Osteoblast (primary cell): ENCODE measurements around the gene ZFYVE9. TPM values are rescaled to one million over a fixed set of nuclear protein-coding genes. Genes with fewer than 3 reads are reported as not detected.
"Not testable (repeated sequence)": the region's sequence is repeated elsewhere in the genome, so short reads cannot be mapped to it uniquely, and the experiment has no call there.

Source experiments
- DNase-seq: peaks from one replicate; pipeline ENCODE4 v3.0.0; 2011; ENCODE audit warnings: low spot score, mixed read lengths; ENCODE audit not compliant: insufficient read length; ENCODE audit errors: missing footprints
- H2AFZ ChIP-seq: 2 replicates; pipeline ENCODE4 v1.6.0; 2011; ENCODE audit warnings: mild to moderate bottlenecking, low read length
- H3K27ac ChIP-seq: 2 replicates; pipeline ENCODE4 v1.5.1; 2011; ENCODE audit warnings: mild to moderate bottlenecking, low read depth, low read length, moderate library complexity
- H3K27me3 ChIP-seq: 2 replicates; pipeline ENCODE4 v1.6.0; 2012; ENCODE audit warnings: mild to moderate bottlenecking, control low read depth, inconsistent platforms, low read length, moderate library complexity; ENCODE audit not compliant: insufficient read depth
- H3K36me3 ChIP-seq: 2 replicates; pipeline ENCODE4 v1.5.1; 2011; ENCODE audit warnings: mild to moderate bottlenecking, low read length, control low read depth, moderate library complexity; ENCODE audit not compliant: insufficient read depth
- H3K4me1 ChIP-seq: 2 replicates; pipeline ENCODE4 v1.5.1; 2011; ENCODE audit warnings: mild to moderate bottlenecking, low read length, control low read depth, moderate library complexity; ENCODE audit not compliant: insufficient read depth
- H3K4me2 ChIP-seq: 2 replicates; pipeline ENCODE4 v1.6.0; 2011; ENCODE audit warnings: mild to moderate bottlenecking, low read length; ENCODE audit not compliant: insufficient read depth
- H3K4me3 ChIP-seq: fragments of 200-600 bp; sonication (generic); 3 replicates; pipeline ENCODE4 v1.5.1; 2012; ENCODE audit warnings: mild to moderate bottlenecking, low read length, inconsistent platforms; ENCODE audit not compliant: insufficient read depth
- H3K79me2 ChIP-seq: 2 replicates; pipeline ENCODE4 v1.6.0; 2012; ENCODE audit warnings: mild to moderate bottlenecking, low read length, control low read depth, inconsistent platforms; ENCODE audit not compliant: insufficient read depth
- H3K9me3 ChIP-seq: 2 replicates; pipeline ENCODE4 v1.5.1; 2011; ENCODE audit warnings: low read depth, low read length, control low read depth
- H4K20me1 ChIP-seq: 2 replicates; pipeline ENCODE4 v1.6.0; 2012; ENCODE audit warnings: mild to moderate bottlenecking, low read length, control low read depth; ENCODE audit not compliant: insufficient read depth
- CTCF ChIP-seq: IDR thresholded peaks from 2 replicates; pipeline ENCODE4 v1.5.1; 2011; ENCODE audit warnings: mild to moderate bottlenecking, low read depth, low read length, moderate library complexity; ENCODE audit errors: extremely low read depth
- total RNA-seq: library from RNA; depleted of rRNA; stranded (reverse); fragments of >200 nt; gene quantifications from 2 replicates; pipeline ENCODE4 v1.2.3, GENCODE V29; 2012

The ZFYVE9 gene
- total RNA-seq, 1 donor: 38.0 TPM

GRCh38 chr1:52367272-52367671, 225.4 kb downstream of the ZFYVE9 start:
- peaks cover 12% of the 10 kb centered on the region for H3K36me3 ChIP-seq
- no peak overlapping the region for H3K4me3 ChIP-seq
- no peaks in the 10 kb centered on the region for H3K27me3 ChIP-seq
- no peak for DNase-seq
- H3K4me2 ChIP-seq: no peak overlapping the region
- no peaks in the 10 kb centered on the region for H3K9me3 ChIP-seq
- H3K79me2 ChIP-seq: peaks cover 32% of the 10 kb centered on the region
- peaks cover 3% of the 10 kb centered on the region for H4K20me1 ChIP-seq
- H3K4me1 ChIP-seq: peaks cover 15% of the 10 kb centered on the region
- no peak overlapping the region for H2AFZ ChIP-seq
- H3K27ac ChIP-seq: no peak overlapping the region
- no peak for TF ChIP-seq CTCF

GRCh38 chr1:52368383-52369172, 226.7 kb downstream of the ZFYVE9 start:
- Histone ChIP-seq H3K4me3 (peak overlapping the region; percentile 70), H3K9me3 (no peaks in the 10 kb centered on the region), H3K27me3 (no peaks in the 10 kb centered on the region), H3K27ac (no peak overlapping the region), H3K36me3 (peaks cover 12% of the 10 kb centered on the region), H4K20me1 (peaks cover 3% of the 10 kb centered on the region), H2AFZ (peak overlapping the region; percentile 83), H3K4me2 (peak overlapping the region; percentile 89), H3K79me2 (peaks cover 22% of the 10 kb centered on the region), H3K4me1 (peaks cover 15% of the 10 kb centered on the region)
- TF ChIP-seq CTCF: no peak
- DNase-seq: peak; percentile 93

GRCh38 chr1:52369851-52370250, 228.0 kb downstream of the ZFYVE9 start:
- not testable (repeated sequence) for H3K27ac ChIP-seq, H3K27me3 ChIP-seq, H4K20me1 ChIP-seq, DNase-seq, H2AFZ ChIP-seq, H3K4me1 ChIP-seq, H3K4me3 ChIP-seq, H3K4me2 ChIP-seq, H3K9me3 ChIP-seq, H3K36me3 ChIP-seq
- H3K79me2 ChIP-seq: peaks cover 10% of the 10 kb centered on the region

GRCh38 chr1:52385376-52385775, 243.5 kb downstream of the ZFYVE9 start:
- no peaks in the 10 kb centered on the region for H4K20me1 ChIP-seq
- no peaks in the 10 kb centered on the region for H3K79me2 ChIP-seq
- no peak overlapping the region for H2AFZ ChIP-seq
- H3K27me3 ChIP-seq: no peaks in the 10 kb centered on the region
- no peaks in the 10 kb centered on the region for H3K4me1 ChIP-seq
- no peak overlapping the region for H3K27ac ChIP-seq
- no peaks in the 10 kb centered on the region for H3K9me3 ChIP-seq
- peaks cover 4% of the 10 kb centered on the region for H3K36me3 ChIP-seq
- no peak for DNase-seq
- H3K4me2 ChIP-seq: no peak overlapping the region
- no peak for TF ChIP-seq CTCF
- H3K4me3 ChIP-seq: no peak overlapping the region
